Heart left ventricle (tissue), 16 donors: Measurements from ENCODE around the gene TPRG1L. TPM values are rescaled to one million over a fixed set of nuclear protein-coding genes. Genes with fewer than 3 reads are reported as not detected.
"Not testable (repeated sequence)": the region's sequence is repeated elsewhere in the genome, so short reads cannot be mapped to it uniquely, and the experiment has no call there.

Source experiments
- ATAC-seq, 4 donors: fragments of 200-7000 bp; cut with Tn5 transposase; one replicate each; pipeline ENCODE4 v1.9.1; 2020 to 2022; ENCODE audit warnings: moderate library complexity in 4 of 4, mild to moderate bottlenecking in 3 of 4, moderate number of reproducible peaks in 1 of 4
- DNase-seq, 5 donors: peaks; one replicate each; pipeline ENCODE4 v3.0.0-alpha.2; 2020
- H3K27ac ChIP-seq, 12 donors: fragments of 200-600 bp; sonication (generic) in 4 of 12; one replicate each; pipeline versions ENCODE4 v1.5.0 to v1.8.0; 2016 to 2022; ENCODE audit warnings: mild to moderate bottlenecking in 2 of 12
- H3K27me3 ChIP-seq, 9 donors: fragments of 200-600 bp; sonication (generic) in 2 of 9; one replicate each; pipeline versions ENCODE4 v1.5.1 to v1.8.0; 2016 to 2022; ENCODE audit warnings: mild to moderate bottlenecking in 3 of 9
- H3K36me3 ChIP-seq, 9 donors: fragments of 200-600 bp; sonication (generic) in 2 of 9; one replicate each; pipeline versions ENCODE4 v1.5.0 to v1.8.0; 2018 to 2022; ENCODE audit warnings: mild to moderate bottlenecking in 2 of 9
- H3K4me1 ChIP-seq, 12 donors: fragments of 200-600 bp; sonication (generic) in 4 of 12; one replicate each; pipeline versions ENCODE4 v1.5.0 to v1.8.0; 2016 to 2022; ENCODE audit warnings: mild to moderate bottlenecking in 3 of 12
- H3K4me3 ChIP-seq, 12 donors: fragments of 200-600 bp; sonication (generic) in 4 of 12; one replicate each; pipeline versions ENCODE4 v1.5.0 to v1.8.0; 2017 to 2022; ENCODE audit warnings: mild to moderate bottlenecking in 9 of 12, moderate library complexity in 4 of 12
- H3K9me3 ChIP-seq, 12 donors: fragments of 200-600 bp; sonication (generic) in 4 of 12; one replicate each; pipeline versions ENCODE4 v1.5.0 to v1.8.0; 2016 to 2022; ENCODE audit warnings: mild to moderate bottlenecking in 1 of 12
- POLR2A ChIP-seq, 2 donors: fragments of 450-650 bp; IDR thresholded peaks; one replicate each; pipeline ENCODE4 v1.6.1; 2017; ENCODE audit warnings: antibody characterized with exemption in 2 of 2, mild to moderate bottlenecking in 2 of 2, moderate library complexity in 2 of 2
- WGBS, 4 donors: extraction: QIAGEN DNeasy Blood & Tissue Kit in 2 of 4; methylation state at CpG; one replicate each; pipeline versions ENCODE4 v1.1.5 to v1.1.7; 2013 to 2018; 5-methylcytosine and 5-hydroxymethylcytosine counted together
- intact Hi-C, 10 donors: fragments of 100-400 bp; cut with DNase I; formaldehyde crosslinking; loops; one replicate each; pipeline versions ENCODE4 v1.11.1 to v1.14.2; 2022
- polyA plus RNA-seq, 2 donors: library from polyadenylated mRNA; stranded (reverse); fragments of 200-250 nt; gene quantifications; one replicate each; pipeline ENCODE4 v1.2.3, GENCODE V29; 2013
- total RNA-seq, 9 donors: library from RNA; depleted of rRNA in 2 of 9; stranded (reverse); fragments of >200 nt in 2 of 9; fragmentation: NEBNext Ultra II Directional in 3 of 9; extraction: Animal tissue kit (Norgen Biotek cat#: 25700) in 3 of 9; gene quantifications; one replicate each; pipeline versions ENCODE4 v1.1.0 to v1.2.4, GENCODE V29; 2016 to 2023
- TF ChIP-seq, protein P1 (sequence below), 12 donors: fragments of 200-600 bp; sonication (generic) in 4 of 12; IDR thresholded peaks; one replicate each; pipeline versions ENCODE4 v1.5.0 to v1.8.0; 2018 to 2022; ENCODE audit warnings: antibody characterized with exemption in 12 of 12, mild to moderate bottlenecking in 5 of 12
- donor health status: ischemic (EF 13 %, LVEDD 7.1; RV severe dilation, severe dysfunction).
- donor health status: healthy with polysubstance abuse.
- donor health status: DM: no; HTN: yes; CAD: no.
- donor health status: DM: no; HTN: no; CAD: no.
- donor health status: ischemic (EF 25% LVEDD 6.9; RV normal size, moderate dysfunction).
- donor health status: ischemic (EF 25% LVEDD 5.7; RV mildly dilated, moderate dysfunction).
- donor health status: healthy.
- donor health status: DM: yes; HTN: yes; CAD: no.
- donor health status: ischemic (EF 35%, LVEDD 5.7; RV mildly dilated, moderate dysfunction).
- donor health status: nonischemic (EF 11% LVEDD 7.7; RV severe dilation, severe dysfunction).
- donor health status: DM: yes; HTN: yes; CAD: no.
- donor health status: PGD.
- donor health status: ischemic (EF 29% LVEDD 5.4; RV normal size, mild dysfunction).
- donor health status: nonischemic (EF 23%, LVEDD 6.1; RV moderate dilation, normal function).

Gene TPRG1L
- total and polyA plus RNA-seq, 11 donors = 24.2 to 58.0 (median 48.8) TPM

DNA sequence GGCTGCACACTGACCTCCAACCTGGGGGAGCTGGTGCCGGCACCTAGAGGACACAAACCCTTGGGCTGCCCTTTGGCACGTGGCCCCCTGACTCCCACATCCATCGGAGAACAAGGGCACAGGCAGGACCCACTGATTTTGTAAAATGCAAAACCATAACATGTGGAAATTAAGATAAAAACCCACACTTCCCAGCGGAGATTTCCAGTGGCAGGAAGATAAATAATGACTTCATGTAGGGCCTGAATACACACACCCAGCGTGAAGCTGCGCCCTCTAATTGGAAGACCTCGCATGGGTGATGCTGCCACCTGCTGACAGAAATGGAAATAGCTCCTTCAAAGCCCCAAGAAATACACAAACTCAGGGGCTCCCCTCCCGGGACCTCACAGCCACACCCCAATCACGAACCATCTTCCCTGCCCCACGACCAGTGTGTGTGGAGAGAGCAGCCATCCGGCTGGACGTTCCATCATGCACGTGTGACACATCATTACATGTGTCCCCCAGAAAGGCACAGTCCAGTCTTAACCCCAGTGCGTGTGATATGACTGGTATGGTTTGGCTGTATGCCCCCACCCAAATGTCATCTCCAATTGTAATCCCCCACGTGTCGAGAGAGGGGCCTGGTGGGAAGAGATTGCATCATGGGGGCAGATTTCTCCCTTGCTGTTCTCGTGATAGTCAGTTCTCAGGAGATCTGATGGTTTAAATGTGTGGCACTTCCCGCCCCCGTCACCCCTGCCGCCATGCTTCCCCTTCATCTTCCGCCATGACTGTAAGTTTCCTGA, 5.7 kb upstream of the TPRG1L start:
- DNase-seq = peak in 4 of 5 donors; percentile 65 to 74 (median 67)
- TF ChIP-seq, protein P1, sequence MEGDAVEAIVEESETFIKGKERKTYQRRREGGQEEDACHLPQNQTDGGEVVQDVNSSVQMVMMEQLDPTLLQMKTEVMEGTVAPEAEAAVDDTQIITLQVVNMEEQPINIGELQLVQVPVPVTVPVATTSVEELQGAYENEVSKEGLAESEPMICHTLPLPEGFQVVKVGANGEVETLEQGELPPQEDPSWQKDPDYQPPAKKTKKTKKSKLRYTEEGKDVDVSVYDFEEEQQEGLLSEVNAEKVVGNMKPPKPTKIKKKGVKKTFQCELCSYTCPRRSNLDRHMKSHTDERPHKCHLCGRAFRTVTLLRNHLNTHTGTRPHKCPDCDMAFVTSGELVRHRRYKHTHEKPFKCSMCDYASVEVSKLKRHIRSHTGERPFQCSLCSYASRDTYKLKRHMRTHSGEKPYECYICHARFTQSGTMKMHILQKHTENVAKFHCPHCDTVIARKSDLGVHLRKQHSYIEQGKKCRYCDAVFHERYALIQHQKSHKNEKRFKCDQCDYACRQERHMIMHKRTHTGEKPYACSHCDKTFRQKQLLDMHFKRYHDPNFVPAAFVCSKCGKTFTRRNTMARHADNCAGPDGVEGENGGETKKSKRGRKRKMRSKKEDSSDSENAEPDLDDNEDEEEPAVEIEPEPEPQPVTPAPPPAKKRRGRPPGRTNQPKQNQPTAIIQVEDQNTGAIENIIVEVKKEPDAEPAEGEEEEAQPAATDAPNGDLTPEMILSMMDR (IDR thresholded peaks at IDR 0.05) = peak; percentile 78 to 91 (median 84)
- no peak for TF ChIP-seq POLR2A (IDR thresholded peaks at IDR 0.05)
- no peaks in the 10 kb centered on the region for H3K9me3 ChIP-seq
- intact Hi-C loops = loop anchor here (1.0 to 5.0 kb wide), 8 partner anchors 52 to 167 kb away; partner anchors contain the start of gene ARHGEF16 (in 3 of the 10)
- H3K4me1 ChIP-seq = peaks cover 0 to 30% (median 20%) of the 10 kb centered on the region in 12 donors
- peaks cover 0 to 3% (median 0%) of the 10 kb centered on the region in 9 donors for H3K27me3 ChIP-seq
- 20 to 24% (median 21%) methylated on average over 20 to 21 of the region's 21 CpGs for WGBS, 4 donors
- no peak overlapping the region for H3K4me3 ChIP-seq
- peak in 3 of 4 donors; percentile 75 to 81 (median 75) for ATAC-seq
- H3K27ac ChIP-seq = no peak overlapping the region
- no peaks in the 10 kb centered on the region for H3K36me3 ChIP-seq

DNA sequence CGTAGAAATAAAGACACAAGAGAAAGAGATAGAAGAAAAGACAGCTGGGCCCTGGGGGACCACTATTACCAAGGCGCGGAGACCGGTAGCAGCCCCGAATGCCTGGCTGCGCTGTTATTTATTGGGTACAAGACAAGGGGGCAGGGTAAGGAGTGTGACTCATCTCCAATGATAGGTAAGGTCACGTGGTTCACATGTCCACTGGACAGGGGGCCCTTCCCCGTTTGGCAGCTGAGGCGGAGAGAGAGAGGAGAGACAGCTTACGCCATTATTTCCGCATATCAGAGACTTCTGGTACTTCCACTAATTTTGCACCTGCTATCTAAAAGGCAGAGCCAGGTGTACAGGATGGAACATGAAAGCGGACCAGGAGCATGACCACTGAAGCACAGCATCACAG, 4.1 kb upstream of the TPRG1L start:
- TF ChIP-seq, protein P1 (IDR thresholded peaks at IDR 0.05) = no peak
- no peak for TF ChIP-seq POLR2A (IDR thresholded peaks at IDR 0.05)
- Histone ChIP-seq H3K36me3 (no peaks in the 10 kb centered on the region), H3K9me3 (no peaks in the 10 kb centered on the region), H3K4me1 (peaks cover 0 to 34% (median 24%) of the 10 kb centered on the region in 12 donors), H3K27ac (no peak overlapping the region), H3K27me3 (no peaks in the 10 kb centered on the region), H3K4me3 (no peak overlapping the region)
- WGBS, 4 donors = 86 to 90% (median 88%) methylated on average over 12 of the region's 12 CpGs
- DNase-seq (no peak), ATAC-seq (no peak)
- intact Hi-C loops = loop anchor here in 6 of 10 donors (1.0 to 10.0 kb wide), 4 partner anchors 55 to 168 kb away; partner anchors contain the start of gene ARHGEF16 (in 2 of the 6)

DNA sequence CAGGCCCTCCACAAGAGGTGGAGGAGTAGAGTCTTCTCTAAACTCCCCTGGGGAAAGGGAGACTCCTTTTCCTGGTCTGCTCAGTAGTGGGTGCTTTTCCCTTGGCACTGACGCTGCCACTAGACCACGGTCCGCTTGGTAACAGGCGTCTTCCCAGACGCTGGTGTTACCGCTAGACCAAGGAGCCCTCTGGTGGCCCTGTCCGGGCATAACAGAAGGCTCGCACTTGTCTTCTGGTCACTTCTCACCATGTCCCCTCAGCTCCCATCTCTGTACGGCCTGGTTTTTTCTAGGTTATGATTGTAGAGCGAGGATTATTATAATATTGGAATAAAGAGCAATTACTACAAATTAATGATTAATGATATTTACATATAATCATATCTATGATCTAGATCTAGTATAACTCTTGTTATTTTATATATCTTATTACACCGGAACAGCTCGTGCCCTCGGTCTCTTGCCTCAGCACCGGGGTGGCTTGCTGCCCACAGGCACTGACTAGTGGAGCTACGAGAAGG, 3.6 kb upstream of the TPRG1L start:
- intact Hi-C loops = loop anchor here in 5 of 10 donors (2.0 to 10.0 kb wide), 3 partner anchors 104 to 169 kb away; partner anchors contain the start of gene ARHGEF16 (in 2 of the 5)
- H3K4me1 ChIP-seq = peaks cover 0 to 37% (median 28%) of the 10 kb centered on the region in 12 donors
- 24 to 30% (median 27%) methylated on average over 14 to 15 of the region's 15 CpGs for WGBS, 4 donors

GRCh38 chr1:3622102-3622501, 2.7 kb upstream of the TPRG1L start:
- H3K4me3 ChIP-seq, DNase-seq, H3K27ac ChIP-seq, H3K36me3 ChIP-seq, ATAC-seq, H3K9me3 ChIP-seq, H3K27me3 ChIP-seq: not testable (repeated sequence)
- intact Hi-C loops = loop anchor here in 5 of 10 donors (1.0 to 10.0 kb wide), 3 partner anchors 102 to 170 kb away; partner anchors contain the start of gene ARHGEF16 (in 2 of the 5)
- 79 to 93% (median 84%) methylated on average over 9 of the region's 9 CpGs for WGBS, 4 donors
- peaks cover 0 to 41% (median 29%) of the 10 kb centered on the region in 12 donors for H3K4me1 ChIP-seq

More for the DNA sequence above, 3.6 kb upstream of the TPRG1L start:
- H3K4me3 ChIP-seq, H3K27ac ChIP-seq, ATAC-seq, H3K9me3 ChIP-seq, H3K27me3 ChIP-seq, H3K36me3 ChIP-seq: not testable (repeated sequence)
- DNase-seq = peak in 2 of 5 donors; percentile 44 to 50
- TF ChIP-seq, protein P1 (IDR thresholded peaks at IDR 0.05) = peak; percentile 44 to 73 (median 65)
